OCI-LY3 (cell line): Measurements from ENCODE around the gene DGLUCY.

Source experiments
- H2AFZ ChIP-seq: fragments of 200-600, 300-600 bp; shearing (Covaris generic); 2 replicates; pipeline ENCODE4 v1.6.0; 2014; ENCODE audit warnings: antibody characterized with exemption, low read depth, low read length
- H3K27ac ChIP-seq: fragments of 200-600, 300-600 bp; sonication (generic); 2 replicates; pipeline ENCODE4 v1.5.1; 2014; ENCODE audit warnings: mild to moderate bottlenecking, low read length, moderate library complexity, mixed read lengths
- H3K27me3 ChIP-seq: fragments of 200-600, 300-600 bp; sonication (generic); 2 replicates; pipeline ENCODE4 v1.6.1; 2014; ENCODE audit warnings: low read depth, low read length, mixed read lengths
- H3K36me3 ChIP-seq: fragments of 200-600, 300-600 bp; sonication (generic); replicated peaks from 2 replicates; pipeline ENCODE3; 2014; ENCODE audit warnings: low read depth, low read length, mixed read lengths
- H3K4me1 ChIP-seq: fragments of 300-600, 200-600 bp; sonication (generic); 2 replicates; pipeline ENCODE4 v1.6.1; 2014; ENCODE audit warnings: low read length, mixed read lengths
- H3K4me2 ChIP-seq: fragments of 200-600, 300-600 bp; sonication (generic); 2 replicates; pipeline ENCODE4 v1.6.1; 2014; ENCODE audit warnings: low read length, mixed read lengths
- H3K4me3 ChIP-seq: fragments of 300-600, 200-600 bp; sonication (generic); 2 replicates; pipeline ENCODE4 v1.5.1; 2014; ENCODE audit warnings: antibody characterized with exemption, mild to moderate bottlenecking, low read length, moderate library complexity
- H3K79me2 ChIP-seq: fragments of 300-600, 200-600 bp; shearing (Covaris generic); 2 replicates; pipeline ENCODE4 v1.6.1; 2014; ENCODE audit warnings: mild to moderate bottlenecking, low read length, mixed read lengths
- H3K9ac ChIP-seq: fragments of 300-600, 200-600 bp; shearing (Covaris generic); 2 replicates; pipeline ENCODE4 v1.6.0; 2014; ENCODE audit warnings: mild to moderate bottlenecking, low read length, moderate library complexity
- H3K9me3 ChIP-seq: fragments of 200-600, 300-600 bp; shearing (Covaris generic); 2 replicates; pipeline ENCODE4 v1.6.1; 2014; ENCODE audit warnings: low read length, mixed read lengths; ENCODE audit not compliant: insufficient read depth
- H4K20me1 ChIP-seq: fragments of 200-600, 300-600 bp; sonication (generic); 2 replicates; pipeline ENCODE4 v1.6.1; 2016; ENCODE audit warnings: low read length, mixed read lengths; ENCODE audit not compliant: insufficient read depth
- CTCF ChIP-seq: fragments of 200-600, 300-600 bp; sonication (generic); IDR thresholded peaks from 2 replicates; pipeline ENCODE4 v1.5.1; 2014; ENCODE audit warnings: antibody characterized with exemption, low read length, low read depth
- EZH2phosphoT487 ChIP-seq: fragments of 200-600 bp; shearing (Covaris generic); IDR thresholded peaks from 2 replicates; pipeline ENCODE4 v1.6.1; 2018; ENCODE audit warnings: antibody characterized with exemption, mixed run types, low read depth

The DGLUCY gene

DNA sequence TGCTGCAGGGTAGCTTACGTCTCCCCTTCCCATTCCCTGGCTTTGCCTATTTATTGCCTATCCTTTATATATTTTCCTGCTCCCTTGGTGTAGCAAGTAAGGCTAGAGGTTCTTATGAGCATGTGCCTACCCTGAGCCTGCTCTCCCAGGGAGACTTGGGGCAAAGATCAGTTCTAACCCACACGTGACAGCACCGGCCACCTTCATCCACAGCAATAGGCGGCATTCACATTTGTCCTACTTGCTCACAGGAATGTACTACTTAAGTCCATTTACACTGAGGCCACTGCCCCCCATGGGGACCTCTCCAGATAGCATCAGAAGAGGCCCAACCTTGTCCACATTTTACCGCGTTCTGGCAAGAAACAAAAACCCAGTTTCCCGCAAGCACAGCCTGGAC lies 122.0 kb downstream of the DGLUCY start:
- Histone ChIP-seq H4K20me1 (no peaks in the 10 kb centered on the region), H3K27ac (no peak overlapping the region), H3K9me3 (peaks cover 5% of the 10 kb centered on the region; the same call in 1 of the 2 replicates), H3K4me2 (no peak overlapping the region), H3K36me3 (no peaks in the 10 kb centered on the region), H3K4me1 (peaks cover 10% of the 10 kb centered on the region), H2AFZ (no peak overlapping the region), H3K9ac (no peak overlapping the region), H3K79me2 (no peaks in the 10 kb centered on the region), H3K27me3 (peaks cover 9% of the 10 kb centered on the region), H3K4me3 (no peak overlapping the region)
- TF ChIP-seq CTCF (no peak), EZH2phosphoT487 (no peak)

- Histone ChIP-seq H3K27ac (no peak overlapping the region), H4K20me1 (no peaks in the 10 kb centered on the region), H3K9ac (no peak overlapping the region), H3K27me3 (peaks cover 9% of the 10 kb centered on the region), H2AFZ (no peak overlapping the region), H3K4me1 (peaks cover 22% of the 10 kb centered on the region), H3K9me3 (no peaks in the 10 kb centered on the region), H3K79me2 (no peaks in the 10 kb centered on the region), H3K4me2 (no peak overlapping the region), H3K36me3 (no peaks in the 10 kb centered on the region), H3K4me3 (no peak overlapping the region)
- no peak for TF ChIP-seq CTCF
- no peak for TF ChIP-seq EZH2phosphoT487
Measured at GRCh38 chr14:91237219-91237618, 123.3 kb downstream of the DGLUCY start.

DNA sequence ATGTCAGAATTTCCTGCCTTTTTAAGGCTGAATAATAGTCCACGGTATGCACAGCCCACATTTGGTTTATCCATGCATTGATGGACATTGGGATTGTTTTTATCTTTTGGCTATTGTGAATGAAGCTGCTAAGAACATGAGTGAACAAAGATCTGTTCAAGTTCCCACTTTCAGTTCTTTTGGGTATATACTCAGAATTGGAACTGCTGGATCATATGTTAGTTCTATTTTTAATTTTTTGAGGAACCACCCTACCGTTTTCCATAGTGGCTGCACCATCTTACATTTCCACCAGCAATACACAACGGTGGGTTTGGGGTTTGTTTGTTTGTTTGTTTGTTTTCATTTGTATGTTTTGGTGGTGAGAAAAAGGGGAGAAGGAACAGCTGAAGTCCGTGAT lies 124.2 kb downstream of the DGLUCY start:
- Histone ChIP-seq H3K4me3 (no peak overlapping the region), H3K4me2 (no peak overlapping the region), H3K27me3 (peaks cover 9% of the 10 kb centered on the region), H3K36me3 (no peaks in the 10 kb centered on the region), H3K9ac (no peak overlapping the region), H3K9me3 (no peaks in the 10 kb centered on the region), H2AFZ (no peak overlapping the region), H4K20me1 (no peaks in the 10 kb centered on the region), H3K27ac (no peak overlapping the region), H3K4me1 (peaks cover 30% of the 10 kb centered on the region), H3K79me2 (no peaks in the 10 kb centered on the region)
- no peak for TF ChIP-seq EZH2phosphoT487

DNA sequence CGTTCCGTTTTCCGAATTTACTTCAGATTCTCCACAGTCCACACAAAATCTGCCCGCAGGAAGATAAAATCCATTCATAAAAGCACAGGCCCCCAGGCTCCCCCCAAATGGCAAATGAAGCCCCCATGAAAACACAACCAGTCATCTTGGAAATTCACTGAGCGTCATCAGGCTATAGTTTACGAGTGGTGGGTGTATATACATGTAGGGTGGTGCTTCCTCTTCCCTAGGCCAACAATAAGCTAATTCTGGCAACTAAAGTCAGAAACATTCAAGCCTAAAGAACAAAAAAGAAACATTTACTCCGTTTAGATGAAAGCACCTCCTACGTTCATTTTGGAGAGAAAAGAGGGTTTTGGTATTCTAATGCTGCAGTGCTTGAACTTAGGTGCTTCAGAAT lies 124.8 kb downstream of the DGLUCY start:
- H3K9ac ChIP-seq = no peak overlapping the region
- H3K27ac ChIP-seq = no peak overlapping the region
- no peak overlapping the region for H3K4me2 ChIP-seq
- H3K9me3 ChIP-seq = no peaks in the 10 kb centered on the region
- H3K36me3 ChIP-seq = no peaks in the 10 kb centered on the region
- no peaks in the 10 kb centered on the region for H4K20me1 ChIP-seq
- H3K27me3 ChIP-seq = peaks cover 9% of the 10 kb centered on the region
- H3K79me2 ChIP-seq = no peaks in the 10 kb centered on the region
- H2AFZ ChIP-seq = no peak overlapping the region
- peaks cover 36% of the 10 kb centered on the region for H3K4me1 ChIP-seq
- TF ChIP-seq EZH2phosphoT487 = no peak
- TF ChIP-seq CTCF = no peak
- no peak overlapping the region for H3K4me3 ChIP-seq

- Histone ChIP-seq H3K27ac (peak overlapping the region; percentile 49), H3K9ac (peak overlapping the region; percentile 38; the same call in 1 of the 2 replicates), H3K4me1 (peaks cover 47% of the 10 kb centered on the region), H3K36me3 (no peaks in the 10 kb centered on the region), H3K4me3 (peak overlapping the region; percentile 68), H3K9me3 (no peaks in the 10 kb centered on the region), H2AFZ (no peak overlapping the region), H4K20me1 (no peaks in the 10 kb centered on the region), H3K4me2 (peak overlapping the region; percentile 93), H3K27me3 (peaks cover 9% of the 10 kb centered on the region), H3K79me2 (no peaks in the 10 kb centered on the region)
- TF ChIP-seq CTCF (no peak), EZH2phosphoT487 (no peak)
Measured at GRCh38 chr14:91241863-91242262, 128.0 kb downstream of the DGLUCY start.
